Stomach (tissue), 9 donors: ENCODE data around the gene LOXL1. TPM values are rescaled to one million over a fixed set of nuclear protein-coding genes. Genes with fewer than 3 reads are reported as not detected.

Source experiments
- DNase-seq, 2 donors: peaks; one replicate each; pipeline versions ENCODE4 v3.0.0 to v3.0.0-alpha.2; 2013 to 2019
- H3K27ac ChIP-seq, 5 donors: fragments of 200-600 bp in 4 of 5; sonication (generic) in 4 of 5; one replicate each; pipeline ENCODE4 v1.5.1; 2013 to 2019; ENCODE audit warnings: mild to moderate bottlenecking in 1 of 5, moderate library complexity in 1 of 5
- H3K27me3 ChIP-seq, 3 donors: fragments of 200-600 bp; sonication (generic); one replicate each; pipeline ENCODE4 v1.5.1; 2017 to 2019; ENCODE audit warnings: mixed run types in 1 of 3
- H3K36me3 ChIP-seq, 4 donors: fragments of 200-600 bp; sonication (generic); 1 replicate in 3 of 4; 2 replicates in 1 of 4; pipeline ENCODE4 v1.5.1; 2016 to 2019
- H3K4me1 ChIP-seq, 4 donors: fragments of 200-600 bp; sonication (generic); one replicate each; pipeline ENCODE4 v1.5.1; 2016 to 2019
- H3K4me3 ChIP-seq, 4 donors: fragments of 200-600 bp; sonication (generic) in 3 of 4; one replicate each; pipeline ENCODE4 v1.5.1; 2016 to 2019; ENCODE audit warnings: mild to moderate bottlenecking in 1 of 4
- H3K9me3 ChIP-seq, 4 donors: fragments of 200-600 bp; sonication (generic); one replicate each; pipeline ENCODE4 v1.5.1; 2016 to 2019
- CTCF ChIP-seq, 7 experiments: fragments of 450-650 bp in 4 of 7; fragments of 200-600 bp in 3 of 7; sonication (generic) in 3 of 7; IDR thresholded peaks; one replicate each; pipeline ENCODE4 v1.5.1; 2016 to 2019; ENCODE audit warnings: antibody characterized with exemption in 7 of 7, control low read depth in 2 of 7, mild to moderate bottlenecking in 1 of 7
- EP300 ChIP-seq: sonication (generic); formaldehyde crosslinking; IDR thresholded peaks from one replicate; pipeline ENCODE4 v1.6.1; 2017; ENCODE audit warnings: antibody characterized with exemption
- POLR2A ChIP-seq, 4 donors: fragments of 450-650 bp; IDR thresholded peaks; one replicate each; pipeline ENCODE4 v1.6.1; 2016; ENCODE audit warnings: antibody characterized with exemption in 4 of 4, control low read depth in 2 of 4, mild to moderate bottlenecking in 1 of 4, moderate library complexity in 1 of 4
- POLR2AphosphoS5 ChIP-seq, 3 donors: sonication (generic); formaldehyde crosslinking; IDR thresholded peaks; one replicate each; pipeline ENCODE4 v1.6.1; 2016; ENCODE audit warnings: antibody characterized with exemption in 3 of 3
- WGBS, 5 donors: extraction: QIAGEN DNeasy Blood & Tissue Kit in 3 of 5; methylation state at CpG; one replicate each; pipeline versions ENCODE4 v1.1.5 to v1.1.7; 2013 to 2018; 5-methylcytosine and 5-hydroxymethylcytosine counted together
- intact Hi-C: fragments of 100-400 bp; cut with DNase I; formaldehyde crosslinking; loops from one replicate; pipeline ENCODE4 v1.15.1; 2023; ENCODE audit warnings: low total_unique reads
- polyA plus RNA-seq, 3 donors: library from polyadenylated mRNA; stranded (reverse); fragments of 200-250 nt; gene quantifications; one replicate each; pipeline ENCODE4 v1.2.3, GENCODE V29; 2013
- total RNA-seq, 5 donors: library from RNA; depleted of rRNA; stranded (reverse); fragments of >200 nt; gene quantifications; one replicate each; pipeline versions ENCODE4 v1.1.0 to v1.2.3, GENCODE V29; 2014 to 2016
- donor health status: healthy with polysubstance abuse.
- donor health status: Bipolar disorder and iron deficiency.
- donor health status: healthy.

Gene LOXL1
- total and polyA plus RNA-seq, 8 donors: 5.2 to 48.4 (median 19.9) TPM

DNA sequence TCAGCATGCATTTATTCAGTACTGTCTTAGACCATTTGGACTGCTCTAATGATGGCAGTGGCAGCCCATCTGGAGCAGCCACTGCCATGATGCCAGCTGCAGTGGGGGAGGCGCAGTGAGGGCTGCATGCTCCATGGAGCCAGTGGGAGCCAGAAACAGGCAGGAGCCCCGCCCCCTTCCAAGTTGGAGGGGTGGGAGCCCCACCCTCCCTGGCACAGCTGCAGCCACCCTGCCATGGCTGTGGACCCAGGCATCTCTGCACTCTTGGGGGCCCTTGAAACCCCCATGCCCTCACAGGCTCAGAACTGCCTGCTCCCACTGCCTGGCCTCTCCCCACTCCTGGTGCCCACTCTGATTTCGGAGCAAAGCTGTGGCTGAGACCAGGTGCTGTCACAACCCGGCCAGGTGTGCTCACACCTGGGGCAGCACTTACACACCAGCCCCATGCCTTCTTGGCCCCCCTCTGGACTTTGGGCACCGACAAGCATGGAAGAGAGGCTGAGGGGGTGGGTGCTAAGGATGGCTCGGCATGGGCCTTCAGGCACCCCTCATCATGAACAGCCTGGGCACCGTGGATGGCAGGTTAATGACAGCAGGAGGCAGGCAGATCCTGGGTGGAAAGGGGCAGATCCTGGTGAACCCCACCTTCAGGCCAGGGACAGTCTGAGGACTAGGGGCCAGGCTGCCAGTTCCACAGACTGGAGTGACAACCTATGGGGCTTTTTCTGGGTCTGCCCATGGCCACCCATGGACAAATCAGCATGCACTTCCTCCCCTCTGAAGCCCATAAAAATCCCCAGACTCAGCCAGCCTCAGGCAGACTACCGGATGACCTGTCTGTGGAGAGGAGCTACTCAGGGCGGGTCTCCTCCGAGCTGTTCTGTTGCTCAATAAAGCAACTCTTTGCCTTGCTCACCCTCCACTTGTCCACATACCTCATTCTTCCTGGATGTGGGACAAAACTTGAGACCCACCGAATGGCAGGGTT is 34.6 kb upstream of the LOXL1 start:
- WGBS, 5 donors: 74 to 88% (median 84%) methylated on average over 8 to 11 of the region's 11 CpGs

GRCh38 chr15:73892446-73893226 is 33.6 kb upstream of the LOXL1 start:
- Histone ChIP-seq H3K4me1 (no peaks in the 10 kb centered on the region), H3K27me3 (peaks cover 0 to 9% (median 0%) of the 10 kb centered on the region in 3 donors), H3K36me3 (no peaks in the 10 kb centered on the region), H3K27ac (no peak overlapping the region), H3K4me3 (no peak overlapping the region), H3K9me3 (peaks cover 0 to 9% (median 0%) of the 10 kb centered on the region in 4 donors)
- intact Hi-C loops: no loop called here
- DNase-seq: no peak
- TF ChIP-seq POLR2AphosphoS5 (IDR thresholded peaks at IDR 0.05) (no peak), CTCF (IDR thresholded peaks at IDR 0.05) (no peak), EP300 (no peak), POLR2A (IDR thresholded peaks at IDR 0.05) (no peak)
- 82 to 94% (median 91%) methylated on average over 13 of the region's 13 CpGs for WGBS, 5 donors

More for the DNA sequence above, 34.6 kb upstream of the LOXL1 start:
- Histone ChIP-seq H3K9me3 (peaks cover 0 to 9% (median 0%) of the 10 kb centered on the region in 4 donors), H3K36me3 (no peaks in the 10 kb centered on the region), H3K27me3 (peaks cover 0 to 9% (median 0%) of the 10 kb centered on the region in 3 donors), H3K4me3 (no peak overlapping the region), H3K4me1 (no peaks in the 10 kb centered on the region), H3K27ac (no peak overlapping the region)
- no peak for TF ChIP-seq CTCF (IDR thresholded peaks at IDR 0.05)
- no peak for TF ChIP-seq POLR2AphosphoS5 (IDR thresholded peaks at IDR 0.05)
- no peak for TF ChIP-seq POLR2A (IDR thresholded peaks at IDR 0.05)
- TF ChIP-seq EP300: no peak
- DNase-seq: no peak
- intact Hi-C loops: no loop called here

GRCh38 chr15:73894133-73894814 is 32.0 kb upstream of the LOXL1 start:
- intact Hi-C loops: no loop called here
- TF ChIP-seq POLR2AphosphoS5 (IDR thresholded peaks at IDR 0.05) (no peak), POLR2A (IDR thresholded peaks at IDR 0.05) (no peak), CTCF (IDR thresholded peaks at IDR 0.05) (no peak), EP300 (no peak)
- no peaks in the 10 kb centered on the region for H3K36me3 ChIP-seq
- WGBS, 5 donors: 79 to 86% (median 85%) methylated on average over 12 of the region's 12 CpGs
- no peak overlapping the region for H3K27ac ChIP-seq
- peaks cover 0 to 6% (median 1%) of the 10 kb centered on the region in 4 donors for H3K4me1 ChIP-seq
- H3K4me3 ChIP-seq: no peak overlapping the region
- peaks cover 0 to 9% (median 0%) of the 10 kb centered on the region in 4 donors for H3K9me3 ChIP-seq
- no peak for DNase-seq
- peaks cover 0 to 4% (median 0%) of the 10 kb centered on the region in 3 donors for H3K27me3 ChIP-seq
